ENCODE data around the gene CAMTA1.

CAMTA1 gene

DNA sequence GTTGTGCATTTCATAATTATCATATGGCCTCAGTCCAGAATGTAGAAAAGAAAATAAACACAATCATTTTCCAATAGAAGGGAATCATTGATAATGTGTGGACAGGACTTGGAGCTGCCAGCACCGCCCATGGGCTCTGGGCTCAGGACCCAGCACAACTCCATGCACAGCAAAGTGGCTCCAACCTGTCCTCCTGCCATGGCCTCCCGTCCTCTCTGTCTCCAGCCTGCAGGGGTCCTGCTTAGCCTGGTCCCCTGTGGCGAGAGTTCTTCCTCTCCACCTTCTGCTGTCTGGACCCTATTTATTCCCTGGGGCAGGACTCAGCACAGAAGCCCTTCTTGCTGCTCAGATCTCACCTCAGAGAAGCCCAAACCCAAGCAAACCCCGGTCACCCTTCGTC lies 154.1 kb downstream of the CAMTA1 start:
- DNase-seq: no peak

DNA sequence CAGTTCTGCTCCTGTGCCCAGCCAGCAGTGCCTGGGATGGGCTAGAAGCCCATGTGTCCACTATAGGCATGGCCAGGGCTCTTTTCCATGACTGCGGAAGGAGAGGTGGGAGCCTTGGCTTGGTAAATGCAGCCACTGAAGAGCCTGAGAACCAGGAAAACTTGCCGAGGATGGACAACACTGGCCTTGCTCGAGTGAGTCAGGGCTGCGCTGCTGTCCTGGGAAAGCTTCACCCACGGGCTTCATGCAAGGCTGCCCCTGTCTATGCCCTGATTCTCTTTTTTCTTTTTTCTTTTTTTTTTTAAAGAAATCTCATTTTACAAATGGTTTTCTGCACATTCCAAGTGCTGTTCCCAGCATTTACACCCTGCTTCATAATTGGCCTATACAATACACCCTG lies 156.5 kb downstream of the CAMTA1 start:
- no peak for DNase-seq

DNA sequence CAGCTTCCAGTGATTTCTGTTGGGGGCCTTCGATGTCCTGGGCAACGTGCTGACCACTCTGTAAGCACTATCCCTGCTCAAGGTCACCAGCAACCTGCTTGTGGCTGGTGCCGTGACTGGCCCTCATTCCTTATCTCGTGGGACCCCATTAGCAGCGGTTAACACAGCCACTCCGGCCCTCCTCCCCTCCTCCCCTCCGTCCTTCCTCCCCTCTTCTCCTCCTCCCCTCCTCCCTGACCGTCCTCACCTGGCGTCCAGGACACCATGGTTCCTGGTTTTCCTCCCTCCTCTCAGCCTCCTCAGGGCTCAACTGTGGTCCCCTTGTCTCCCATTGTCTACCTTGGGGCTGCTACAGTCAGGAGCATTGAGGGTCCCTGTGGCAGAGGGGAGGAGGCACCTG lies 157.7 kb downstream of the CAMTA1 start:
- DNase-seq: no peak

DNA sequence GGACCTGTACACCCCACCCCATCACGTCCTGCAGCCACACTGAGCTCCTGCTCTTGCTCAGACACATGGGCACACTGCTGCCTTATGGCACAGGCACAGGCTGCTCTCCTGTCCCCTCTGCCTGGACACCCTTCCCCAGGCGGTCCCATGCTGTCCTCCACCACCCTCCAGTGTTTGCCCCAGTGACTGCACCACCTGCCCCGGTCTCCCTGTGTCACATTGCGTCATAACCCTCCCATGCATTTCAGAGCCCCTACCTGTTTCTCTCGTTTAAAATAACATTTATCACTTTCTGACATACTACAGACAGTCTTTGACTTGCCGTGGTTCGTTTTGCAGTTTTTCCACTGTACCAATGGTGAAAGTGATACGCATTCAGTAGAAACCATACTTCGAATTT lies 159.2 kb downstream of the CAMTA1 start:
- DNase-seq: no peak

DNA sequence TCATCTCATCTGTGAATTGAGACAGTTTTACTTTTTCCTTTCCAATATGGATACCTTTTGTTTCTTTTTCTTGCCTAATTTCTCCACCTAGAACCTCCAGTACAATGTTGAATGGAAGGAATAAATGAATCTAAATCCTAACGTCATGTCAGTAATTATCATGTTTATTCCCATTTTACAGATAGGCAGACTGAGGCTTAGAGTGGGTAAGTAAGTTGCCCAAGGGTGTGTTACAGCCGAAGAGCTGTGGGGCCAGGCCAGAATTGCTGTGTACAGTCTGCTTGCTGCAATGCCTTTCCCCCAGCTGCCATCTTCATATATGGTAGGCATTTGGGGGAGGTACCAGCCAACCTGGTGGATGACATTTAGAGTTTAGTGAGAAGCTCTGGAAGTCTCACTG lies 162.7 kb downstream of the CAMTA1 start:
- no peak for DNase-seq

DNA sequence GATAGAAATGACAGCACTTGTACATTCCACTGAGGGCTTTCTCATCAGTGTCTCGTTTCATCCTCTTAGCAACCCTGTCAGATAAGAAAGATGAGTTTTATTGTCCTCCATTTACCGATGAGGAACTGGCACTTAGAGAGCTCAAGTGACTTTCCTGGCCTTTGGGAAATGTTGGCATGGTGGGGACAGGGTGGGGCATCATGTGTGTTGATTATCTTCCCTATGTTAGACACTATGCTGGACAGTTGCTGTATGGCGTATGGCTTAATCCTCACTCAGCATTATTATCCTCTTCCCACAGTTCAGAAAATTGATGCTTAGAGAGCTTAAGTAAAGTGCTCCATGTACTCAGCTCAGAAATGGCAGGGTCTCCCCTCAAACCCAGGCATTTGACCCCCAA lies 163.2 kb downstream of the CAMTA1 start:
- no peak for DNase-seq

DNA sequence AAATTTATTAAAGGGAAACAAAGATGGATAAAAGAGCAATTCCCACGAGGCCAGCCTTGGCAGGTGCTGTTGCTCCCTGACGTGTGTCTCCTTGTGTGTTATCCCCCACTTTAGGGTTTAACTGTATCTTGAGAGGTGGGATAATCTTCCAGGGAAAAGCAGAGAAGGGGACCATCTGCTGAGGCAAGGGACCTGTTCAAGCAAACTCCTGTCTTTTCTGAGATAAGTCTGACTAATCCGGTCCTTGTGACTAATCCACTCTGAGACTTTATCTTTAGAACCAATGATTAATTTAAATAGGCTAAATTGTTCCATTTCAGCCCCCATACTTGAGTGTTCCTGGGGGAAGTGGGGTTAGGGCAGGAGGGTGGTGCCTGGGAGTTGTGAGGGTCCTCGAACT lies 163.6 kb downstream of the CAMTA1 start:
- no peak for DNase-seq

DNA sequence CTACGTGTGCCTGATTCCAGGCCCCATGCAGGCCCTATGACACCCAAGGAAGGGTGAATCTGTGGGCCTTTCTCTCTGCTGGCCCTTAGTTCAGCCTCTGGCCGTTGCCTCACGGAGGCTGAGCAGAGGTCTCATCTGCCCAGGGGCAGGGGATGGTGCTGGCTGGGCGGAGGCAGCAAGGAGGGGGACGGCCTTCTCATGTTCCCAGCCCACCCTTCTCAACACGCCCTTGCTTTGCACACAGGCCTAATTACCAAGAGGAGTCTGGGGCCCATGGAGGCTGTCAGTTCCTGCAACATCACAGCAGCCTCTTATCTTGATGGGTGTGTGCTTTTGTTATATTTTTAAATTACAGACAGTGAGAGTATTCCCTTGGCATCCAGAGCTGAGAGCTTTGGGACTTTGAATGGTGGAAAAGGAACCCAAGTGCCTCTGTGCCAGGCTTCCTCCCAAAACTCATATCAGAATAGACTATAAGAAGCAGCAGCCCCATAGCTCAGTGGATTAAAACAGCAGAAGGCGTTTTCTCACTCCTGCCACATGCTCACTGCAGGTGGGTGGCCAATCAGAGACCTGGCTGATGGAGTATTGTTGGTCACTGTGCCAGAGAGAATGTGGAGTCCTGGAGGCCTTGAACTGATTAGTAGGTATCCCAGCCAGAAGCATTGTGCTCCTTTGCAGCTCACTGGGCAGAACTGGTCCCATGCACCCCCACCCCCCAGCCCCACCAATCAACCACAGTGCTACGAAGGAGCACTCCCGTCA lies 164.9 kb downstream of the CAMTA1 start:
- DNase-seq: no peak

DNA sequence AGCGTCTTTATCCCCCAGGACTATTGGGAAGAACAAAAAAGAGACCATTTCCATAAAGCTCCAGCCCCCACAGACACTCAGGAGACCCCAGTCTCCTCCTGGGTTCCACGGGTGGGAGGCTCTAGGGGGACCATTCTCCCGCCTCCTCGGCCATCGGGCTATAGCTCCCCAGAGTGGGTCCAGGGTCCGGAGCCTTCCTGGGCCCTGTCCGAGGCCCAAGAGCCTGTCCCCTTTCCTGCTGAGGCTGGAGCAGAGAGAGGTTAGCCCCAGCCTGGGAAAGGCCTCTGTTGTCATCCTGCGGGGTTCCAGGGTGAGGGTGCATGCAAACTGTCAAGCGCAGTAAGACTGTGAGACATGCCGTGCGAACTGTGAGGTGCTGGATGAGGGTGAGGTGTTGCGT lies 166.3 kb downstream of the CAMTA1 start:
- DNase-seq: no peak

DNA sequence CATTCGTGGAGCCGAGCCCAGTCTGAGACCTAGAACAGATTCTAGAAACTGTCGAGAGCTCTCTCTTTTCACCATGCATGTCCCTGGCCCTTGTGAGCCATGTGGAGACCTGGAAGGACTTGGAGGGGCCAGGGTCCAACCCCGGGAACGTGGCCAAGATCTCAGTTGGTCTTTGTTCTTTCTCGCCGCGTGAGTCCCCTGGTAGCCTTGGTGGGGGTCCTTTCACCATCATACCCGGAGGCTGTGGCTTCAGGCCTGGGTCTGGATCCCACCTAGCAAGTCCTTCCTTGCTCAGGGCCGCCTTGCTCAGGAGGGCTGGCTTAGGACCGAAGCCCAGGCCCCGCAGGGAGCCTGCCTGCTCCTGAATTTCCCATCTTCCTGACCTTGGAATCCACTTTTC lies 168.0 kb downstream of the CAMTA1 start:
- no peak for DNase-seq

DNA sequence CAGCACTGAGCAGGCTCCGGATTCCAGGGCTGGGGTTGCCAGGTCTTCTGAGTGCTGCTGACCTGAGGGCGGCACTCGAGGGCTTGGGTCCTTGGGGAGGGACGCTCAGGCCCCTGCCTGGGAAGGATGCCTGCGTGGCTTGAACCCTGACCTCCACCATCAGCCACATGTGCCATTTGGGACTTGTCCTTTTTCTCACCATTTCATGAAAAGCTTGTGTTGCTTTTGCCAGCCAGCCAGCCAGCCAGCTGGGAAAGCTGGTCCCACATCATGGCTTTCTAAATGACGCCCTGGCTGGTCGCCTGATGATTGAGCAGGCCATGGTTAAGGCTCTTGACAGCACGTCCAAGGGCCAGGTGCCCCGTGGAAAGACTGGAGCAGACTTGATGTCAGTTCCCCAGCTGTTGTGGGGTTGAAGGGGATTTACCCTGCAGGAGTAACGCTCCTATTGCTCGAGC lies 168.7 kb downstream of the CAMTA1 start:
- no peak for DNase-seq

DNA sequence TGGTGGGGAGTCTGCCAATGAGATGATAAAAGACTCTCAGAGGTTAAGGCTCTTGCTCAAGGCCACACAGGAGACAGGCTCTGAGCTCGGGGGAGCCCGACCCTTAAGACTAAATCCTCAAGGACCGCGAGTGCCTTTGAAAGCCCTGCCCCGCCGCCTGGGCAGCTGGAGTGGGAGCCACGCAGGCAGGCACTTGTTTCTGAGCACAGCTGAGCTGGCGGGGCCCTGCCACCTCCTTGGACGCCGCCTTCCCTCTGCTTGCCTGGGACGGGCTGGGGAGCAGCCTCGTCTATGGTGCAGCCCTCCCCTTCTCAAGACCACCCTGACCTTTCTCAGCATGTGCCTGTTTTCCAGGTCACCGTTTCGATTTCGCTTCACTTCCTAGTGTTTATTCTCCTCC lies 169.3 kb downstream of the CAMTA1 start:
- no peak for DNase-seq

DNA sequence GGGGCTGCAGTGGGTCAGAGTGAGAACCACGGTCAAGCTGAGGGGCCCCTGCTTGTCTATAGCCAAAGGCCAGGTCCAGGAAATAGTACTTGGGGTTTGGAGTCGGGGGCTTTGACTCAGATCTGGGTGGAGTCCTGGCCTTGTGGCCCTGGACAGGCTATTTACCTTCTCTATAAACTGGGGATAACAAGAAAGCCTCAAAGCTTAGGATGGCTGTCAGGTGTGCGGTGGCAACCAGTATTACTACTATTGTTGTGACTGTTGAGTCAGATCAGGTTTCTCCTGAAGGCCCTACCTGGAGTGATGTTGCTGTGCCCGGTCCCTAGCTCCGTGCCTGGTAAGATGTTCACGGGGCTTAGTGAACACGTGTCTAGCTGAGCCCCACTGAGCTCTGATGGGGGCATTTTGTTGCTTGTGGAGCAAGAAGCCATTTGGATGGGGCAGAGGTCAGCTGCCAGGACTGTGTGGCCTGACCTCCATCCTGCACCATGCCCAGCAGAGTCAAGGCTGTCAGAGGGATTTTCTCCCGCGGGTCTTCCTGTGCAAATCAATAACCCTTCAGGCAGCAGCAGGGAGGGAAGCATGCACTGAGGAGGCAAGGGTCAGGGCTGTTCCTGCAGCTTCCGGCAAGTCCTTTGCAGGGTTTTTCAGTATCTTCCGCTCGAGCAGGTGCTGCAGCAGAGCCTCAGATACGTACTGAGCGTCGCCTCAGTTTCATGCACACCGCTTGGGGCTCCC lies 170.3 kb downstream of the CAMTA1 start:
- no peak for DNase-seq

DNA sequence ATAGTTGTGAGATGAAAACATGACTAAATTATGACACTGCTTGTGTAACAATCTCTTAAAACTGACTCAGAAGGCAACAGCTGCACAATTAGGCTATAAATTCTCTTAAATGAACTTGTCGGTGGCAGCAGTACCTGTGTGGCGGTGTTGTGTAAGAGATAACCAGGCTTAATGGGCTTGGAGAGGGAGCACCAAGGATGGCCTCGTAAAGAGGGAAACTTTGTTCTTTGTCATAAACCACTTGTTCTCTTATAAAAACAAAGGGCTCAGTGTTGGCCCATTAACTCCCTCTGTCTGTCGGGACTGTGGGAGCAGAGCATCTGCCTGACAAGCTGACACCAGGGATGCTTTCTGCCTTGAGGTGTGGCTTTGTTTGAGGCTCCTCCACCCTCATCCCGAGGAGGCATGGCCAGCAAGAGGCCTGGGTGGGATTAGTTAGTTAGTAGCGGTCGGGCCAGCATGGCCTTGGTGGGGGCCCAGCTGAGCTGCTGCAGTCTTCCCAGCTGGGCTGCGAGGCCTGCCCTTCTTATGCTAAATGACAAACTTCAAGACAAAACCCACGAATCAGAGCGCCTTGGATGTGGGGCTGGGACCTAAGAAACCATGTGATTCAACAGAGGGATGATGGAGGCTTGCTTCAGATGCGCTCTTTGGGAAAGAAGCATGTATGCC lies 171.4 kb downstream of the CAMTA1 start:
- no peak for DNase-seq

DNA sequence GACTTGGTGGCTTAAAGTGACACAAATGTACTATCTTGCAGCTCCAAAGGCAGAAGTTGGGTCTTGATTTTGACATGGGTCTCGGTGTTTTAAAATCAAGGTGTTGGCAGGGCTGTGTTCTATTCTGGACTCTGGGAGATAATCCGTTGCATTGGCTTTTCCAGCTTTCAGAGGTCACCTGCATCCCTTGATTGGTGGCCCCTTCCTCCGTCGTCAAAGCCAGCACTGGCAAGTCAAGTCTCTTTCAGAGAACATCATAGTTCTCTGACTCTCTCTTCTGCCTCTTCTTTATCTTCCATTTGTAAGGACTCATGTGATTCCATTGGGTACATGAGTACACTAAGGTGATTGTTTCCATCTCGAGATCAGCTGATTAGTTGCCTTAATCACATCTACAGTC lies 172.1 kb downstream of the CAMTA1 start:
- no peak for DNase-seq

DNA sequence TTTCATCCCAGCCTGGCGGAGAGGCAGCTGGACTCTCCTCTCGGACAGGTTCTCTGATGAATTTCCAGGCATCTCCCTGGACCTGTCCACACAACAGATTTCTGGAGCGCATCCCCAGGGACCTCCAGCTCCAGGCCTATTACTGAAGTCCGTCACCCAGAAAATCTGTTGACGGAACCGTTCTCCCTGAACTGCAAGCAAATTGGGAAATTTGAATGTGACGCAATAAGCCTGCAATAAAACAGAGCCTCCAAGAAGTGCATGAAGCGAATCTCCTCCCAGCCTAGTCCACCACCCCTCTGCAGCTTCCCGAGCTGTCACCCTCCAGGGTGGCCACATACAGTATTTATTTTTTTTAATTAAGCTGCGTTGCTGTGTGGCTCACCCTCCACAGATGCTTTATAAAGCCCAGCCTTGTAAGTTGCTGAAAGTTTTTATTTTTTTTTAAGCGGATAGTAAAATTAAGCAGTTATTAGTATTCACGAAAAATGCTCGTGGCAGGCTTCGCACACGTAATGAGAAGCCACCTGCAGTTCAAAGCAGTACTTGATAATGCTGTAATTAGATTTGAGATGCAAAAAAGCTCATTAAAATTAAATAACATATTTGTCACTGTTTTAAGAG lies 173.3 kb downstream of the CAMTA1 start:
- DNase-seq: peak; percentile 43 to 59 (median 51)

DNA sequence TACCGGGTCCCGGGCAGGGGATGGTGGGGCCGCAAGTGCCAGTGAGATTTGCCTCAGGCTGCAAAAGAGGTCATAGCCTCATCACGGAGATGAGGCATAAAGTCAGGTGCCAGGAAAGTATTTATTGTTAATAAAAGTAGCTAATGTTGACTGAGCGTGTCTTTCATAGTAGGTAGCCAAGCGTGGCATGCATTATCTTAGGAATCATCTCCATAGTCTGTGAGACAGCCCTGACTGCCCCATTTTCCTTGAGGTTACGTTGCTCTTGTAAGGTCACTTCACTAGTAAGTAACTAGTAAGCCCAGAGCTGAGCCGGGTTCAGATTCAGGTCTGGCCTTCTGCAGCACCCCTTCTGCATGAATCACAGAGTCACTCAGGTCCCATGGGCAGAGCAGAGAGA lies 174.2 kb downstream of the CAMTA1 start:
- no peak for DNase-seq

DNA sequence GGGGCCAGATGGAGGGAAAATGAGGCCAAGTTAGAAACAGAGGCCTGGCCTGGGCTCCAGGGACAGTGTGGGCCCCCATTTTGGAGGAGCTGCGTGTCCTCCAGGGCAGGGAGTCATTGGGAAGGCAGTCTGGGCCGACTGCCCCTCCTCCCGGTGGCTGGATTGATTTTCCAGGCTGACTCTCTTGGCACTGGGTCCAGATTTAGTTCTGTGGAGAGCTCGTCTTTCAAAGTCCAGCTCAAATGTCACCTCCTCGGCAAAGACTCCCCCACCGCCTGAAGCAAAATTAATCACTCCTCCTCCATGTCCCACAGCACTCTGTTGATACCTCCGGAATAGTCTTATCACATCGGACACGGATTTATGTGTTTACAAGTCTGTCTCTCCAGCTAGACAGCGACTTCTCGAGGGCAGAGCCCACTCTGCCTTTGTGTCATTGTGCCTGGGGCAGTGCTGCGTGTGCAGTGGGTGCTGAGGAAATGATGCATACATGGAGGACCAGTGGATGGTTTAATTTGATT lies 175.1 kb downstream of the CAMTA1 start:
- DNase-seq: no peak

DNA sequence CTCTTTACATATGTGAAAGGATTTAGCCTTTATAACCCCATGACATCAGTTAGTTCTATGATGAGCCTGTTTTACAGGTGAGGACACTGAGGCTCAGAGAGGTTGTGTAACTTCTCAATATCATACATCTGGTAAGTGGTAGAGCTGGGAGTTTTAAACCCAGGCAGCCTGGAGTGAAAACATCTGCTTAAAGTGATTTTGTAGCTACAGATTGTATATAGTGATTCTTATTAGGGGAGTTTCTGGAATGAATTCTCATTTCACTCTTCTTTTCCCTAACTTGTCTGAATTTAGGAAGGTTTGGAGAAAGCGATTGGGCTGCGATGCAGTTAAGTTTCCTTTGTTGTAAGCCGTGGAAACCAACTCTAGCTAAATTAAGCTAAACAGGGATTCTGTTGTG lies 175.6 kb downstream of the CAMTA1 start:
- no peak for DNase-seq

DNA sequence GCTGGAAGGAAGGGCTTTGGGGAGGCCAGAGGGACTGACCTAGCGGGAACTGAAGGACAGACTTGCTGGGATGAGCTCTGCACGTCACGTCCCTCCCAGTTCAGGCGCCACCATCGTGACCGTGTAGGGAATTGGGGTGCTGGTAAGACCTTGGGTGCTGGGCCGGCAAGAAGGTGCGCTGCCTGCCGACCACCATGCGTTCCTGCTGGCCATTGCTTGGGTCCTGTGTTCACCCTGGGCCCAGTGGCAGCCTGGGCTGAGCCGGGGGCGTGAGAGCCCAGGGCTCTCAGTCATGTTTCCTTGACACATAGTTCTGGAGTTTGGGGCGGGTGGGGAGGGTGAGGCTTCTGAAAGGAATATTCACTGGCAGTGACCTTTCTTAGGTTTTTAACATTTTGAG lies 176.0 kb downstream of the CAMTA1 start:
- no peak for DNase-seq

DNA sequence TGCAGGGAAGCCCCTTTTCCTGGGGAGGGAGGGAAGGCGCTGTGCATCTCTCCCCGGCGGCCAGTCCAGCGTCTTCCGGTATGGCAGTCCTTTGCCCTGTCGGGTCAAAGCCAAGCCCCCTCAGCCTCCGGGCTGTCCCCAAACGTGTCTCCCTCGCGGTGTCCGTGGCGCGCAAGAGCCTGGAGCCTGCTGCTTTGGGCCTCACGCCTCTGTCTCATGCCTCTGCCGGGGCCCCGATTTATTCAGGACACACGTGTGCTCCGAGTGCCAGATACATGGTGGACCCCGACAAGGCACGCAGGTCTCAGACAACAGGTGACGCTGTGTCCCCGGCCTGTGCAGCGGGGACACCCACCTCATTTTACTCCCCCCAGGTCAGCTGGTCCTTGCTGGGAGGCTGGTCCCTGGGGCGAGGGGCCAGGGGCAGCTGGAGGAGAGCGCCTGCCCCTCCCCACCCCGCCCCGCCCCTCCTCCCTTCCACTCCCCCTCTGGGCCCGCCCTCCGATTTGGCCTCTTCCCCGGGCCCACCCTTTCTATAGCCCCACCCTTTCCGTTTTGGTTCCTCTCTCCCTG lies 176.7 kb downstream of the CAMTA1 start:
- DNase-seq: no peak

DNA sequence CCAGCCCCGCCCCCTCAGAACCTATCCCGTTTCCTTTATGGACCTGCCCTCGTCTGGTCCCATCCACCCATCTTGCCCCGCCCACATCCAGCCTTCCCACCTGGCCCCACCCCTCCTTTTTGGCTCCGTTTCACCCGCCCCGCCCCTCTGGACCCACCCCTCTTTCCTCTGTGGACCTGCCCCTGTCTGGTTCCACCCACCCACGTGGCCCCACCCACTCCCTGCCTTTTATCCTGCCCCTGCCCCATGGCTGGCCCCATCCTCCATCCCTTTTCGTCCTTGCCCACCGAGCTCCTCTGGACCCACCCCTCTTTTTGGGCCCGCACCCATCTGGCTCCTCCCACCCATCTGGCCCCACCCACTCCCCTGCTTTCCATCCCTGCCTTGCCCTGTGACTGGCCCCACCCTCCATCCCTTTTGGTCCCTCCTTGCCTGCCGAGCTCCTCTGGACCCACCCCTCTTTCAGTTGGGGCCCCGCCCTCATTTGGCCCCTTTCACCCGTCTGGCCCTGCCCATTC lies 177.3 kb downstream of the CAMTA1 start:
- peak in 2 of 3 donors; percentile 11 to 43 for DNase-seq
